GM13977 (cell line): ENCODE measurements around the gene CWF19L2.

Experiments used
- DNase-seq: peaks from one replicate; pipeline ENCODE4 v3.0.0; 2012; ENCODE audit warnings: low spot score
- CTCF ChIP-seq: IDR thresholded peaks from 2 replicates; pipeline ENCODE4 v1.5.1; 2012; ENCODE audit warnings: mild to moderate bottlenecking, control low read depth; ENCODE audit not compliant: insufficient read depth; ENCODE audit errors: extremely low read depth, missing control alignments
- in situ Hi-C: fragments of 300-500 bp; cut with MboI; formaldehyde crosslinking; loops from one replicate; pipeline ENCODE4 v1.12.0; 2022; ENCODE audit warnings: low sequenced_read_pairs, low pct_unique_long_range_greater_than_20kb, mixed read lengths, inconsistent platforms; ENCODE audit not compliant: unreplicated experiment

The CWF19L2 gene

DNA sequence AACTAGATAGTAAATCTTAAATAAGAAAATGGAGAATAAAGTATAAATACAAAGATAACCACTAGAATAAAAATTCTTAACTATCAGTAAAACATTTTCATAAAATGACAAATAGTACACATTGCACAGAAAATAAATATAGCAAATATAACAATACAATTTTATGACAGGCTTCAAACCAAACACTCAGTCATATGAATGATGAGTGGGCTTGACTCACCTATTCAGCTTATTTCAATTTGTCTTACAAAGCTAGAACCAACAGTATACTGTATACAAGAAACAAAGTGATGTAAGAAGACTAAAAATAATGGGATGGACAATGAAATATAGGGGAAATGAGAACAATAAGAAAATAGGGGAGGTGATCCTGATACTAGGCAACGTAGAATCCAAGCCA is 141.2 kb downstream of the CWF19L2 start:
- in situ Hi-C loops = no loop called here
- no peak for TF ChIP-seq CTCF
- DNase-seq = no peak

- no peak for TF ChIP-seq CTCF
- DNase-seq = no peak
- in situ Hi-C loops = no loop called here
Measured at GRCh38 chr11:107307991-107308390, 149.6 kb downstream of the CWF19L2 start.

DNA sequence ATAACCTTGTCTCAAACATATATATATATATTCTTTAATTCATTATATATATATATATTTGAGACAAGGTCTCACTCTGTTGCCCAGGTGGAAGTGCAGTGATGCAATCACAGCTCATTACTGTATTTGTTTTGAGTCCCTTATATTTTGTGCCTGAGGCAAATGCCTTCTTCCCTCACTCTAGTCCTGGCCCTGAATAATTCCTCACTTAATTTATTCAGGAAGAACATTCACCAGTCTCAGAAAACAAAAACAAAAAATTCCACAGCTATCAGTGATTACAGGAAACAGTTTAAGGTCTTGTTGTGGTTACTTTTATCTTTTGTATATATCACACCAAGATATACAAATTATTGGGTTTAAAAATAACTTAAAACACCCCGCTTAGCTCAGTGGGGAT is 155.7 kb downstream of the CWF19L2 start:
- TF ChIP-seq CTCF = no peak
- in situ Hi-C loops = no loop called here
- DNase-seq = no peak

GRCh38 chr11:107293677-107294344 is 163.8 kb downstream of the CWF19L2 start:
- DNase-seq = no peak
- in situ Hi-C loops = no loop called here
- TF ChIP-seq CTCF = no peak

- in situ Hi-C loops = no loop called here
- no peak for DNase-seq
- no peak for TF ChIP-seq CTCF
Measured at GRCh38 chr11:107282195-107282594, 175.4 kb downstream of the CWF19L2 start.
